GM18505 (cell line): Measurements from ENCODE around the gene ELMO3.

Experiments used
- ATAC-seq: cut with Tn5 transposase; IDR thresholded peaks from one replicate; pipeline ENCODE4 v1.9.1; 2021; ENCODE audit not compliant: unreplicated experiment
- POLR2A ChIP-seq: IDR thresholded peaks from 4 replicates; pipeline ENCODE4 v1.6.1; 2011; ENCODE audit warnings: borderline replicate concordance; ENCODE audit not compliant: insufficient read depth, insufficient read length; ENCODE audit errors: extremely low read depth

The ELMO3 gene

GRCh38 chr16:67202956-67203493 lies 4.1 kb downstream of the ELMO3 start:
- TF ChIP-seq POLR2A, result no peak
- no peak for ATAC-seq

DNA sequence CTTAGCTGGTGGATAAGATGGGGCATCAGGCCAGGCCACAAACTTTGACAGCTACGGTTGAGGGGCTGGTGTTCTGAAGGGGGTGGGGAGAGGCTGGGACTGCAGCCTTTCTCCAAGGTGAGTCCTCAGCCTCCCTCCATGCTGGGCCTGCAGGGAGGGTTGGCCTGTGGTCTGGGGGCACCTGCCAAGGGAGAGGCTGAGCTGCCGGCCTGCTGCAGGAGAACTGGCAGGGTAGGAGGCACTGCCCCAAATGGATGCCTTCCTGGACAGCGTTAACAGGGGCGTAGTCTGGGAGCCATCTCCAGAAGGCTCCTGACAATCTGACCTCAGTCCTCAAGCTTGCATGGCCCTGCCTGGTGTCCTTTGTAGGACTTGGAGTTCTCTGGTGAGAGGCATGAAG lies 5.1 kb downstream of the ELMO3 start:
- no peak for TF ChIP-seq POLR2A
- no peak for ATAC-seq

GRCh38 chr16:67206129-67206837 lies 7.4 kb downstream of the ELMO3 start:
- ATAC-seq, result no peak
- no peak for TF ChIP-seq POLR2A

DNA sequence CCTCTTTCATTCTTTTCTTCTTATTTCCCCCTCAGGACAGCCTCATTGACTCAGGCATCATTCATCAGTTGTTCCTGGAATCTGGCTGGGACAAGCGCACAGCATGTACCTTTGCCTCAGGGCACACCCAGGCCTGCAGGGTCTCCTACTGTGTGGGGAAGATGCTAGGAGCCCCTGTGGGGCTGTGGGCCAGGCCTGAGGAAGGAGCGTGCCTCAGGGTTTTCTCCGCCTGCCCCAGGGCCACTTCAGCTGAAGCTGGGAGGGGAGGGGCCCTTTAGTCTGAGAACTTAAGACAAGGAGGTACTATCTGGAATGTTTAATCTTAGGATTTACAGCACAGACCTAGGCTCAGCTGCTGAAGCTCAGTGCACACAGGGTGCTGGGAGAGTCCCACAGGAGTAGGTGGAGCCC lies 7.9 kb downstream of the ELMO3 start:
- ATAC-seq, result no peak

DNA sequence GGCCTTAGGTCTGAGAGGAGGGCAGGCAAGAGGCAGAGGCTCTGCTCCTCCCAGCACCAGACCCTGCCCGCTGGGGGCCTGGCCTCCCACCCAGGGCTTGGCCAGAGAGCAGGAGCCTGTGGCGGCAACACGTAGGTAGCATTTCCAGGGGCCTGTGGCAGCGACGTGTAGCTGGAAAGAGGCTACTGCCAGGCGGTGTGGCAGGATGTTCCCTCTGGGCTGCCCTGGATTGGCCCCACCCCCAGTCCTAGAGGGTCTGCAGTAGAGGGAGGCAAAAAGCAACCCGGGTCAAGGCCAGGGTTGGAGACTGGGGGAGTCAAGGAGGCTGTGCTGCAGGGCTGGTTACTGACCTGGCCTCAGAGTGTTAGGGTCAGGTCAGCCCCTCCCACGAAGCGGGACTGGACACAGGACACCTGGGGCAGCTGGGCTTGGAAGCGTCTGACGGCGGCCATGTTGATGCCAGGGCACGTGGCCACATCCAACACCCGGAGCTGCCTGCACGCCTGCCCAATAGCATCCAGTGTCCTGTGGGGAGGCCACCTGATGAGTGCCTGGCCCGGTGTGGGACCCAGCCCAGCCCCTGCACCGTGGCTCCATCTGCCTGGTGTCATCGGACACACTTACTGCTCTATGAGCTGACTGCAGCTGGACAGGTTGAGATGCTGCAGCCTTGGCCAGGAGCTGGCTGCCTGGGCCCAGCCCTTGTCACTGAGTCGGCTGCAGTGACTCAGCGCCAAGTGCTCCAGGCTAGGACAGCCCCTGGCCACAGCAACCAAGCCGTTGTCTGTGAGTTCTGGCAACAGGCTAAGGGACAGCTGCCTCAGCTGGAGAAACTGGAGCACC lies 8.5 kb downstream of the ELMO3 start:
- no peak for TF ChIP-seq POLR2A

More for the DNA sequence above, 7.9 kb downstream of the ELMO3 start:
- no peak for TF ChIP-seq POLR2A

DNA sequence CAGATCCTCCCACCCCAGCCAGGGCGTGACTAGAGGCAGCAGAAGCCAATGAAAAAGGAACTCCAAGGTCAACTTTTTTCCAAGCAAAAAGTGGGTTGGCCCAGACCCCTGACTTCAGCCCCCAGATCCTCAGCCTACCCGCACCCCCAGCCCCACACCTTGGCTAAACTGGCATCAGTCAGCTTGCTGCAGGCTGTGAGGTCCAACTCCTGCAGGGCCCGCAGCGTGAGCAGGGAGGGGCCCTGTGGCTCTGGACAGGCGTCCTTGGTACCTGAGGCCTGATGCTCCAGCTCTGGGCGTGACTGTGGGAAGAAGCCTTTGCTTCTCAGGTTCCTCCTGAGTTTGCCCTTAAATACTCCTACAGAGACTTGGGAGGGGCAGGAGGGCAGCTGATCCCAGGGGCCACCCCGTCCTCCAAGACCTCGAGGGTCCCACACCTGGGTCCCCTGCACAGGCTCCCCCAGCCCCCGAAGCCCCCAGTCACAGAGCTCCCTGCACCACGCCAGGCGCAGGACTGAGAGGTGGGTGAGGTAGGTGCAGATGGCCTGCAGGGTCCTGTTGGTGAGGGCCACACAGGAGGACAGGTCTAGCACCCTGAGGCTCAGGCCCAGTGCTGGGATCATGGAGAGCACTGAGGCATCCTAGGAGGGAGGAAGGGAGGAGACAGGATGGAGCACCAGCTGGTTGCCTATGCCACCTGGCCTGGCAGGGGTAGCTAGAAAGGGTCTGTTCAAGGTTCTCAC lies 9.4 kb downstream of the ELMO3 start:
- ATAC-seq, result no peak

More for the DNA sequence above, 8.5 kb downstream of the ELMO3 start:
- ATAC-seq, result no peak

DNA sequence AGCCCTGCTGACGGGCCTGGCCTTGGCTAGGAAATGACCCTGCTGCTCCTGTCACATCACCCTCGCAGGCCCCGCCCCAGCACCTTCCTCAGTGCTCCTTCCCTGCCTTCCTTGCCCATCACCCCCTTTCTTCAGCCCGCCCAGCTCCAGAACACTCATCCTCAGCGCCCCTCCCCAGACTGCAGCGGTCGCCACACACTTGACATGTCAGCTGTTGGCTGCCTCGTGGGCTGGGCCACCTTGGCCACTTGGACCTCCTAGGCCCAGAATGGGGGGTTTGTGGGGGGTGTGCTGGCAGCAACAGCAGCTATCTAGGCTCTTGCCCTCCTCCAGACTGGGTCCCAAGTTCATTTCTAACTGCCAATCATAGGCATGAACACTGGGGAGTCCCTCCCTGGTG lies 10.6 kb downstream of the ELMO3 start:
- no peak for TF ChIP-seq POLR2A
- no peak for ATAC-seq

More for the DNA sequence above, 9.4 kb downstream of the ELMO3 start:
- TF ChIP-seq POLR2A, result no peak

DNA sequence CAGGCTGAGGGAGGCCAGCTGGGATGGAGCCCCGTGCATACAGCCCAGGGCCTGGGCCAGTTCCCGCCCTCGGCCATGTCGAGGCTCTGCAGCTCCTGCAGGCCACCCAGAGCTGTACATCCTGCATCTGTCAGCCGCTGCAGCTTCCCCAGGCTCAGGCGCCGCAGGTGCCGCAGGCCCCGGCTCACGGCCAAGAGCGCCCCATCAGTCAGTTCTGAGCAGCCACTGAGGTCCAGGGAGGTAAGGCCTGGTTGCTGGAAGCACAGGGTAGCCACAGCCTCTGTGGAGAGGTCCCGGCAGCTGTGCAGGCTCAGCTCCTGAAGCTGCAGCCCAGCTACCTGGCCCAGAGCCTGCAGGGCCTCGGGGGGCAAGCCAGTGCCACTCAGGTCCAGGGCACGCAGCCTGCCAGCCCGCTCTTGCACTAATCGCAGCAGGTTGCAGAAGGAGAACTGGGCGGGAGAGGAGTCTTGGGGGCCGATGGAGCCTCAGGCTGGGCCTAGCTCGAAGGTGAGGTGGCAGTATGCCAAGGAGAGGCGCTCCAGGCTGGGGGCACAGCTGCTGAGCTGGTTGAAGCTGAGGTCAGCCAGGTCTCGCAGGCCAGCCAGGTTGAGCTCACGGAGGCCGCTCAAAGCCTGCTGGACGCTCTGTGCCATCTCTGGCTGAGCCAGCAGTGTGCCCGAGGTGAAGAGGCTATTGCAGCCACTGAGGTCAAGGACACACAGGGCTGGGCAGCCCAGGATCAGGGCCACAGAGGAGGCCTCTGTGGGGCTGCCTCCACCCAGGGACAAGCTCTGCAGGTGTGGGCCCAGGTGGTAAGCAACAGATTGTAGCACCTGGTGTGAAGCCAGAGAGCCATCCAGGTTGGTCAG lies 11.4 kb downstream of the ELMO3 start:
- TF ChIP-seq POLR2A, result no peak
- ATAC-seq, result no peak

DNA sequence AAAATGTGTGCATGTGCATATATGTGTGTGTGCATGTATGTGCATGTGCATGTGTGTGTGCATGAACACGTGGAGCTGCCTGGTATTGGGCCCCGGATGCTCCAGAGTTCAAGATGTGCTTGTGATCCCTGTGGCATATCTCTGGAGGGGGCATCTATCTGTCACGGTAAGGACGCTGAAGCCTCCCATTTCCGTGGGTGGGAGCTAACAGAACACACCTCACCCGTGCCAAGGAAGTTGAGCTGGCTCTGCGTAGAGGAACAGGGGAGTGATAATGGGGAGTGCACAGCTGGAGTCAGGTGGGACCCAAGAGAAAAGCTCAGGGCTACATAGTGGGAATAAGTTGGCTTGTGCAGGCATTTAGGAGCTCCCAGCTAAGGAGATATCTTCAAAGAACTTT lies 12.7 kb downstream of the ELMO3 start:
- no peak for TF ChIP-seq POLR2A
- no peak for ATAC-seq

- TF ChIP-seq POLR2A, result no peak
- no peak for ATAC-seq
Measured at GRCh38 chr16:67212766-67213165, 13.8 kb downstream of the ELMO3 start.

DNA sequence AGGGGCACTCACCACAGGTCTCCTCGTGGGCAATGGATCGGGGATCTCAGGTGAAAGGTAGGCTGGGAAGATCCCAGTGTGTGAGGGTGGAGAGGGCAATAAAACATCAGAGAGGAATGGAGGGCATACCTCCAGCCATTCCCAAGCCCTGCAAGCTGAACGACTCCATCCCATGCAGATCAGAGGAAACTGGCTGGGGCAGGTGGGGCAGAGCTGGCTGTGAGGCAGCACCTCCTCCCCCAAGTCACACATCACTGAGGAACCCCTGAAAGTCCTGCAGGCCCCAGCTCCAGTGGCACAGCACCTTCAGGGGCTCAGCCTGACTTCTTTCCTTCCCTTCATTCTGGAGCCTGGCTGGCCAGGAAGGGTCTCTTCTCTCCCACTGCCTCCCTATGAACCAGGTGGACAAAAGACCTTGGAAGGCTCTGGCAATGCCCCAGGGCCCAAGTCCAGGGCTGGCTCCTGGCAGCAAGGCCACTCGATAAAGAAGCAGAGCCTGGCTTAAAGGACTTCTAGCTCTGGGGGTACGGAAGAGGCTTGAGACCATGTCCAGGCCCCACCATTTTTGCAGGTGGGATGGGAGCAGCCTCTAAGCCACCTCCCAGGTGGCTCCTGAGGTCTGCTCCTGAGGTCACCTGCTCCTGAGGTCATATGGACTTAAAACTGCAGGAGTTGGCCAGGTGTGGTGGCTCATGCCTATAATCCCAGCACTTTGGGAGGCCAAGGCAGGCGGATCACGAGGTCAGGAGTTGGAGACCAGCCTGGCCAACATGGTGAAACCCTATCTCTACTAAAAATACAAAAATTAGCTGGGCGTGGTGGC lies 14.5 kb downstream of the ELMO3 start:
- ATAC-seq, result no peak
- no peak for TF ChIP-seq POLR2A
